ENCODE measurements around the gene EDIL3. TPM values are rescaled to one million over a fixed set of nuclear protein-coding genes. Genes with fewer than 3 reads are reported as not detected.

Gene EDIL3
- total and polyA plus RNA-seq, 2 of the 8 experiments (the other 6 are each of a cell fraction or from before 2014, with no cell fraction given), result 14.7 to 47.2 TPM

GRCh38 chr5:83913593-83913992, 471.1 kb downstream of the EDIL3 start:
- Histone ChIP-seq H2BK15ac (ENCODE audit: low read length) (no peak overlapping the region), H3K4me3 (ENCODE audit: extremely low read depth in 1 of 4, insufficient read depth in 2 of 4, low read depth in 3 of 4, low read length in 4 of 4) (no peak overlapping the region), H3K4me2 (ENCODE audit: insufficient read depth in 1 of 2, low read depth in 2 of 2, low read length in 2 of 2) (no peak overlapping the region), H2AFZ (ENCODE audit: low read length) (no peak overlapping the region), H3K56ac (replicated peaks; ENCODE audit: insufficient read length, low read depth, low read length) (no peak overlapping the region), H2BK120ac (replicated peaks; ENCODE audit: low read depth, low read length) (no peak overlapping the region), H3K36me3 (ENCODE audit: control insufficient read depth in 2 of 4, insufficient read depth in 4 of 4, low read length in 3 of 4) (no peaks in the 10 kb centered on the region), H4K20me1 (replicated peaks in 1 of 2; ENCODE audit: control insufficient read depth in 1 of 2, insufficient read depth in 2 of 2, low read length in 2 of 2) (no peaks in the 10 kb centered on the region), H2BK20ac (ENCODE audit: low read length) (no peak overlapping the region), H2AK5ac (ENCODE audit: low read depth, low read length) (no peak overlapping the region), H4K5ac (ENCODE audit: insufficient read length, low read depth, low read length) (no peak overlapping the region), H3K4ac (replicated peaks; ENCODE audit: insufficient read length, low read depth, low read length) (no peak overlapping the region), H3K27me3 (replicated peaks in 1 of 4; ENCODE audit: control insufficient read depth in 3 of 4, extremely low read depth in 1 of 4, insufficient read depth in 3 of 4, low read length in 3 of 4) (no peaks in the 10 kb centered on the region), H3K9ac (replicated peaks in 1 of 4; ENCODE audit: extremely low read depth in 1 of 4, low read depth in 3 of 4, low read length in 3 of 4) (no peak overlapping the region), H3K27ac (ENCODE audit: low read depth, low read length) (no peak overlapping the region), H2BK12ac (ENCODE audit: low read depth, low read length) (no peak overlapping the region), H3K23me2 (ENCODE audit: low read depth, low read length) (no peaks in the 10 kb centered on the region), H3K79me2 (ENCODE audit: control insufficient read depth in 1 of 2, insufficient read depth in 2 of 2, low read length in 2 of 2) (no peaks in the 10 kb centered on the region), H3K23ac (ENCODE audit: insufficient read length) (no peak overlapping the region), H3K4me1 (replicated peaks in 1 of 4; ENCODE audit: control insufficient read depth in 3 of 4, insufficient read depth in 4 of 4, low read length in 3 of 4) (no peaks in the 10 kb centered on the region), H3K14ac (ENCODE audit: insufficient read length) (no peak overlapping the region), H3K79me1 (ENCODE audit: low read depth, low read length) (no peaks in the 10 kb centered on the region), H3K9me3 (ENCODE audit: insufficient read depth in 2 of 2, low read depth in 1 of 2, low read length in 1 of 2) (no peaks in the 10 kb centered on the region), H2BK5ac (ENCODE audit: low read depth, low read length) (no peak overlapping the region), H4K91ac (replicated peaks; ENCODE audit: insufficient read length, low read length) (no peak overlapping the region), H3K18ac (ENCODE audit: extremely low read depth, low read length) (no peak overlapping the region), H4K8ac (ENCODE audit: extremely low read depth, insufficient read depth, low read length) (no peak overlapping the region)
- ChIA-PET CTCF (ENCODE audit: partially characterized antibody) (interaction anchor here (0.6 to 7.9 kb wide), 3 partner anchors 14 to 351 kb away, joined by 3 to 74 read pairs (median 4); no protein-coding TSS in a partner anchor), POLR2A (ENCODE audit: partially characterized antibody) (interaction anchor here (1.0 kb wide), 1 partner anchor 192 kb away, joined by 4 read pairs; no protein-coding TSS in a partner anchor)
- FAIRE-seq (no peak), DNase-seq (ENCODE audit: low read depth in 1 of 2, low spot score in 2 of 2) (no peak)
- TF ChIP-seq RFX5 (IDR thresholded peaks at IDR 0.05; ENCODE audit: borderline replicate concordance, low read depth, low read length), result no peak
- TF ChIP-seq CHD2 (IDR thresholded peaks at IDR 0.05; ENCODE audit: low read length), result no peak
- TF ChIP-seq JUN (IDR thresholded peaks at IDR 0.05; ENCODE audit: low read depth, low read length), result no peak
- 83% methylated on average over 1 of the region's 1 CpG; no CpG with 5 or more reads in 1 of the 2 experiments for WGBS, 2 experiments (ENCODE audit: extremely low coverage in 1 of 2, insufficient coverage in 1 of 2, insufficient read length in 1 of 2, insufficient replicate concordance in 2 of 2, low coverage in 1 of 2, low lambda C conversion rate in 2 of 2, missing lambda C conversion rate in 1 of 2)

Data from H1 (cell line).